Right atrium auricular region (tissue), 2 donors: ENCODE data around the gene PODXL2. TPM values are rescaled to one million over a fixed set of nuclear protein-coding genes. Genes with fewer than 3 reads are reported as not detected.

Experiments
- DNase-seq: peaks from one replicate; pipeline ENCODE4 v3.0.0-alpha.2; 2019; ENCODE audit warnings: low spot score
- H3K27ac ChIP-seq, 2 donors: fragments of 200-600 bp; sonication (generic); 1 replicate in 1 of 2; 2 replicates in 1 of 2; pipeline ENCODE4 v1.5.1; 2016 to 2019
- H3K27me3 ChIP-seq, 2 donors: fragments of 200-600 bp; sonication (generic); one replicate each; pipeline versions ENCODE4 v1.5.1 to v1.6.0; 2017 to 2019
- H3K36me3 ChIP-seq: fragments of 200-600 bp; sonication (generic); one replicate; pipeline ENCODE4 v1.5.1; 2016
- H3K4me1 ChIP-seq, 2 donors: fragments of 200-600 bp; sonication (generic); one replicate each; pipeline versions ENCODE4 v1.5.1 to v1.6.0; 2017 to 2019
- H3K4me3 ChIP-seq, 2 donors: fragments of 200-600 bp; sonication (generic); 1 replicate in 1 of 2; 2 replicates in 1 of 2; pipeline ENCODE4 v1.5.1; 2017 to 2019; ENCODE audit warnings: mild to moderate bottlenecking in 1 of 2, moderate library complexity in 1 of 2
- H3K9me3 ChIP-seq, 2 donors: fragments of 200-600 bp; sonication (generic); one replicate each; pipeline ENCODE4 v1.5.1; 2019
- CTCF ChIP-seq, 2 donors: fragments of 200-600 bp; sonication (generic); IDR thresholded peaks; one replicate each; pipeline ENCODE4 v1.5.1; 2019; ENCODE audit warnings: antibody characterized with exemption in 2 of 2
- total RNA-seq, 2 donors: library from RNA; depleted of rRNA; stranded (reverse); fragments of >200 nt; gene quantifications; one replicate each; pipeline ENCODE4 v1.1.0, GENCODE V29; 2016

The PODXL2 gene
- total RNA-seq, 2 donors from 2014 or later = 1.9 to 2.9 TPM

GRCh38 chr3:127593178-127593577 is 35.8 kb upstream of the PODXL2 start:
- no peak for DNase-seq
- Histone ChIP-seq H3K4me1 (peaks cover 0 to 29% of the 10 kb centered on the region in 2 donors), H3K27ac (no peak overlapping the region)

DNA sequence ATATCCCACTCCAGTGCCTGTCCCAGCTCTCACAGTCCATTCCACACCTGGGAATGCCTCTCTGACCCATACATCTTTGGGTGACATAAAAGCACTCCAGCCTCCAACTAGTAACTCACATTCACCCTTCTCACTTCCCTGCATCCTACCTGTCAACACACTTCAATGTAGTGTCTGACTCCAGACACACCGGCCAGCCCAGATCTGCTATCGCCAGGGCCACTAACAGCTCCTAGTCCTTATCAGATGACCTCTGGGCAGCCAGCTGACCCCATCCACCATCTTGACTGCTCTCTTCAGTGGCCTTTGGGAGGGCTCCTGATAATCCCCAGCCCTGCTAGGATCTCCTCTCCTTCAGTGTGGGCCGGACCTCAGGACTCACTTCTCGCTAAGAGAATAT is 33.7 kb upstream of the PODXL2 start:
- Histone ChIP-seq H3K27ac (no peak overlapping the region), H3K27me3 (no peaks in the 10 kb centered on the region), H3K4me3 (no peak overlapping the region), H3K9me3 (no peaks in the 10 kb centered on the region), H3K4me1 (peaks cover 0 to 26% of the 10 kb centered on the region in 2 donors), H3K36me3 (no peaks in the 10 kb centered on the region)
- no peak for TF ChIP-seq CTCF (IDR thresholded peaks at IDR 0.05)
- DNase-seq = no peak

More at GRCh38 chr3:127593178-127593577, 35.8 kb upstream of the PODXL2 start:
- H3K4me3 ChIP-seq = no peak overlapping the region
- no peaks in the 10 kb centered on the region for H3K36me3 ChIP-seq
- H3K27me3 ChIP-seq = no peaks in the 10 kb centered on the region
- TF ChIP-seq CTCF (IDR thresholded peaks at IDR 0.05) = no peak
- H3K9me3 ChIP-seq = no peaks in the 10 kb centered on the region

GRCh38 chr3:127597020-127597771 is 31.8 kb upstream of the PODXL2 start:
- no peak overlapping the region for H3K27ac ChIP-seq
- peaks cover 0 to 16% of the 10 kb centered on the region in 2 donors for H3K4me1 ChIP-seq
- H3K4me3 ChIP-seq = peak overlapping the region in 1 of 2 donors; percentile 70
- H3K36me3 ChIP-seq = no peaks in the 10 kb centered on the region
- H3K9me3 ChIP-seq = no peaks in the 10 kb centered on the region
- TF ChIP-seq CTCF (IDR thresholded peaks at IDR 0.05) = no peak
- H3K27me3 ChIP-seq = no peaks in the 10 kb centered on the region
- DNase-seq = no peak

DNA sequence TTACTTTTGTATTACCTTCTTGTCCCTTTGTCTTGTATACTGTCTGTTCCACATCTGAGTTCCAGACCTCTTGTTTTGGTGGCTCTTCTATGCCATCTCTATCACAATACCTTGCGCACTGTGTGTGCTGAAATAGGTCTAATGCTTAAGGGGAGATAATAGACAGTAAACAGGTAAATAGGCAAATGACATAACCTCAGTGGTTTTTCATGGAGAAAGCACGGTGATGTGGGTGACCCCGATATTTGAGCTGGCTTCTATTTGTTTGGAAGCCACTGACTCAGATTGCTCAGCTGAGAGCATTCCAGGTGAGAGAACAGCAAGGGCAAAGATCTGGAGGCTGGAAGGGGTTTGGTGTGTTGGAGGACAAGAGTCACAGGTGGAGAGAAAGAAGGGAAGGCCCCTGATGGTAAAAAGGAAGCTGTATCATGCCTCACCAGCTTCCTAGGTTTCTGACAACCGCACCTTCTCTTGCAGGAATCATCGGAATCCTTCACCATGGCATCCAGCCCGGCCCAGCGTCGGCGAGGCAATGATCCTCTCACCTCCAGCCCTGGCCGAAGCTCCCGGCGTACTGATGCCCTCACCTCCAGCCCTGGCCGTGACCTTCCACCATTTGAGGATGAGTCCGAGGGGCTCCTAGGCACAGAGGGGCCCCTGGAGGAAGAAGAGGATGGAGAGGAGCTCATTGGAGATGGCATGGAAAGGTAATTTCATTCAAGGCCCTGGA is 30.0 kb upstream of the PODXL2 start:
- DNase-seq = no peak
- no peaks in the 10 kb centered on the region for H3K27me3 ChIP-seq
- TF ChIP-seq CTCF (IDR thresholded peaks at IDR 0.05) = no peak
- H3K9me3 ChIP-seq = no peaks in the 10 kb centered on the region
- no peaks in the 10 kb centered on the region for H3K36me3 ChIP-seq
- peaks cover 0 to 16% of the 10 kb centered on the region in 2 donors for H3K4me1 ChIP-seq
- H3K27ac ChIP-seq = peak overlapping the region; percentile 57 to 76
- H3K4me3 ChIP-seq = peak overlapping the region; percentile 45 to 70

GRCh38 chr3:127600749-127601456 is 28.1 kb upstream of the PODXL2 start:
- Histone ChIP-seq H3K36me3 (no peaks in the 10 kb centered on the region), H3K9me3 (no peaks in the 10 kb centered on the region), H3K4me3 (no peak overlapping the region), H3K27ac (no peak overlapping the region), H3K4me1 (peaks cover 0 to 16% of the 10 kb centered on the region in 2 donors), H3K27me3 (no peaks in the 10 kb centered on the region)
- TF ChIP-seq CTCF (IDR thresholded peaks at IDR 0.05) = no peak
- DNase-seq = no peak
